ENCODE data around the gene TAF5. TPM values are rescaled to one million over a fixed set of nuclear protein-coding genes. Genes with fewer than 3 reads are reported as not detected.

The TAF5 gene
- total and polyA plus RNA-seq, 12 donors: 1.5 to 6.4 (median 3.4) TPM

DNA sequence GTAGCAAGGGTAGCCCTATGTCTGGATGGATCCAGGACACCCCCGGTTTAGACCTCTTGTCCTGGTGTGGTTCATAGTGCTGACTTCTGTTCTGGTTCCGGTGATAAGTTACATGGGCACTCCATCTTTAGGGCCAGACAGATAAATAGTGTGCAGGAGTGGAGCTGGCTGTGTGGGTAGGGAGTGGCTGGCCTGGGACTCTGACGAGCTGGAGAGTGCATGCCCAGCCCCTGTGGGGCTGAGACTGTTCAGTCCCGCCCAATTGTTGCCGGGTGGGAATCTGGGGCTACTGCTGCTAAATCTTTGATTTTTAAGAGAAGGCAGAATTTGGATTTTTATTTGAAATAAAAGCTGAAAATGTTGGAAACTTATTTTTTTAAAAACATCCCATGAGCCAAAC, 56.0 kb downstream of the TAF5 start:
- H3K36me3 ChIP-seq (replicated peaks in 1 of 2): peaks cover 0 to 88% of the 10 kb centered on the region in 2 donors
- no peak for TF ChIP-seq POLR2A (IDR thresholded peaks at IDR 0.05)
- TF ChIP-seq, protein P1, sequence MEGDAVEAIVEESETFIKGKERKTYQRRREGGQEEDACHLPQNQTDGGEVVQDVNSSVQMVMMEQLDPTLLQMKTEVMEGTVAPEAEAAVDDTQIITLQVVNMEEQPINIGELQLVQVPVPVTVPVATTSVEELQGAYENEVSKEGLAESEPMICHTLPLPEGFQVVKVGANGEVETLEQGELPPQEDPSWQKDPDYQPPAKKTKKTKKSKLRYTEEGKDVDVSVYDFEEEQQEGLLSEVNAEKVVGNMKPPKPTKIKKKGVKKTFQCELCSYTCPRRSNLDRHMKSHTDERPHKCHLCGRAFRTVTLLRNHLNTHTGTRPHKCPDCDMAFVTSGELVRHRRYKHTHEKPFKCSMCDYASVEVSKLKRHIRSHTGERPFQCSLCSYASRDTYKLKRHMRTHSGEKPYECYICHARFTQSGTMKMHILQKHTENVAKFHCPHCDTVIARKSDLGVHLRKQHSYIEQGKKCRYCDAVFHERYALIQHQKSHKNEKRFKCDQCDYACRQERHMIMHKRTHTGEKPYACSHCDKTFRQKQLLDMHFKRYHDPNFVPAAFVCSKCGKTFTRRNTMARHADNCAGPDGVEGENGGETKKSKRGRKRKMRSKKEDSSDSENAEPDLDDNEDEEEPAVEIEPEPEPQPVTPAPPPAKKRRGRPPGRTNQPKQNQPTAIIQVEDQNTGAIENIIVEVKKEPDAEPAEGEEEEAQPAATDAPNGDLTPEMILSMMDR (IDR thresholded peaks at IDR 0.05): no peak
- no peak overlapping the region for H3K27ac ChIP-seq
- H3K27me3 ChIP-seq: no peaks in the 10 kb centered on the region
- intact Hi-C loops (cut with DNase I): no loop called here
- WGBS, 4 donors: 80 to 91% (median 89%) methylated on average over 5 of the region's 5 CpGs
- DNase-seq: no peak
- no peaks in the 10 kb centered on the region for H3K9me3 ChIP-seq (replicated peaks in 1 of 3)
- no peaks in the 10 kb centered on the region for H3K4me1 ChIP-seq (replicated peaks in 1 of 2)
- no peak overlapping the region for H3K4me3 ChIP-seq

DNA sequence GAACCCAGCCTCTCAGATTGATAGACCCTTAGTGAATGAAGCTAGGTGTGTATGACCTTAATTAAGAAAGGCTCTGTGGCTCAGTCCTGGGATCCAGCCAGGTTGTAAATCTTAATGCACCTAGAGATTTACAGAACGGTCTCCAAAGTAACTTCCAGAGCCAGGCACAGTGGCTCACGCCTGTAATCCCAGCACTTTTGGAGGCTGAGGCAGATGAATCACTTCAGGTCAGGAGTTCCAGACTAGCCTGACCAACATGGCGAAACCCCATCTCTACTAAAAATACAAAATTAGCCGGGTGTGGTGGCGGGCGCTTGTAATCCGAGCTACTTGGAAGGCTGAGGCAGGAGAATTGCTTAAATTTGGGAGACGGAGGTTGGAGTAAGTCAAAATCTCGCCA, 60.1 kb downstream of the TAF5 start:
- H3K9me3 ChIP-seq (replicated peaks in 1 of 3): no peaks in the 10 kb centered on the region
- WGBS, 4 donors: 86 to 94% (median 93%) methylated on average over 9 of the region's 9 CpGs
- H3K27ac ChIP-seq: no peak overlapping the region
- H3K27me3 ChIP-seq: no peaks in the 10 kb centered on the region
- H3K4me3 ChIP-seq: no peak overlapping the region
- H3K4me1 ChIP-seq (replicated peaks in 1 of 2): no peaks in the 10 kb centered on the region
- no peak for DNase-seq
- intact Hi-C loops (cut with DNase I): no loop called here
- TF ChIP-seq POLR2A (IDR thresholded peaks at IDR 0.05): no peak
- TF ChIP-seq, protein P1 (IDR thresholded peaks at IDR 0.05): no peak
- H3K36me3 ChIP-seq (replicated peaks in 1 of 2): peaks cover 0 to 66% of the 10 kb centered on the region in 2 donors

- no peaks in the 10 kb centered on the region for H3K27me3 ChIP-seq
- intact Hi-C loops (cut with DNase I): no loop called here
- peaks cover 6% of the 10 kb centered on the region in 2 donors for H3K4me1 ChIP-seq (replicated peaks in 1 of 2)
- peaks cover 0 to 54% of the 10 kb centered on the region in 2 donors for H3K36me3 ChIP-seq (replicated peaks in 1 of 2)
- H3K27ac ChIP-seq: no peak overlapping the region
- H3K4me3 ChIP-seq: no peak overlapping the region
- H3K9me3 ChIP-seq (replicated peaks in 1 of 3): no peaks in the 10 kb centered on the region
- 70 to 76% (median 72%) methylated on average over 5 of the region's 5 CpGs for WGBS, 4 donors
- no peak for DNase-seq
- no peak for TF ChIP-seq POLR2A (IDR thresholded peaks at IDR 0.05)
- TF ChIP-seq, protein P1 (IDR thresholded peaks at IDR 0.05): no peak
Observed at GRCh38 chr10:103428989-103429643, 61.3 kb downstream of the TAF5 start.

DNA sequence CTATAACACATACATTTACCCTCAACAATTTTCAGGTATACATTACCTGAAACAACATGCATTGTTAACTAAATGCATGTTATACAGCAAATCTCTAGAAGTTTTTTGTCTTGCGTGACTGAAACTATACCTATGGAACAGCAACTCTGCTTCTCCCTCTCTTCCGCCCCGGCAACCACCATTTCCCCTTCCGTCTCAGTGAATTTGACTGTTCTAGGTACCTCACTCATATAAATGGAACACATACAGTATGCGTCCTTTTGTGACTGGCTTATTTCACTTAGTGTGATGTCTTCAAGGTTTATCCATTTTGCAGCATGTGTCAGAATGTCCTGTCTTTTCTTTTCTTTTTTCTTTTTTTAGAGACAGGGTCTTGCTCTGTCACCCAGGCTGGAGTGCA, 61.9 kb downstream of the TAF5 start:
- H3K27ac ChIP-seq: no peak overlapping the region
- H3K4me1 ChIP-seq (replicated peaks in 1 of 2): peaks cover 6 to 9% of the 10 kb centered on the region in 2 donors
- H3K27me3 ChIP-seq: no peaks in the 10 kb centered on the region
- TF ChIP-seq, protein P1 (IDR thresholded peaks at IDR 0.05): no peak
- TF ChIP-seq POLR2A (IDR thresholded peaks at IDR 0.05): no peak
- intact Hi-C loops (cut with DNase I): no loop called here
- H3K4me3 ChIP-seq: no peak overlapping the region
- WGBS, 4 donors: 91 to 96% (median 94%) methylated on average over 5 of the region's 5 CpGs
- no peak for DNase-seq
- peaks cover 0 to 53% of the 10 kb centered on the region in 2 donors for H3K36me3 ChIP-seq (replicated peaks in 1 of 2)
- H3K9me3 ChIP-seq (replicated peaks in 1 of 3): no peaks in the 10 kb centered on the region
